Upper lobe of right lung (tissue), 1 donor: ENCODE data around the gene DNAJC4. TPM values are rescaled to one million over a fixed set of nuclear protein-coding genes. Genes with fewer than 3 reads are reported as not detected.

ENCODE experiments used
- ATAC-seq: fragments of 200-7000 bp; cut with Tn5 transposase; one replicate; pipeline ENCODE4 v1.9.1; 2020; ENCODE audit warnings: mild to moderate bottlenecking, moderate library complexity
- DNase-seq: peaks from one replicate; pipeline ENCODE4 v3.0.0-alpha.2; 2020
- H3K27ac ChIP-seq: fragments of 200-600 bp; one replicate; pipeline ENCODE4 v1.8.0; 2022
- H3K27me3 ChIP-seq: fragments of 200-600 bp; one replicate; pipeline ENCODE4 v1.8.0; 2022; ENCODE audit warnings: mild to moderate bottlenecking
- H3K36me3 ChIP-seq: fragments of 200-600 bp; one replicate; pipeline ENCODE4 v1.8.0; 2022
- H3K4me1 ChIP-seq: fragments of 200-600 bp; one replicate; pipeline ENCODE4 v1.8.0; 2022
- H3K4me3 ChIP-seq: fragments of 200-600 bp; one replicate; pipeline ENCODE4 v1.8.0; 2022; ENCODE audit warnings: mild to moderate bottlenecking
- H3K9me3 ChIP-seq: fragments of 200-600 bp; one replicate; pipeline ENCODE4 v1.8.0; 2022
- intact Hi-C: fragments of 100-400 bp; cut with DNase I; formaldehyde crosslinking; loops from one replicate; pipeline ENCODE4 v1.11.0; 2022
- total RNA-seq: library from RNA; stranded (reverse); fragmentation: NEBNext Ultra II Directional; extraction: Animal tissue kit (Norgen Biotek cat#: 25700); gene quantifications from one replicate; pipeline ENCODE4 v1.2.1, GENCODE V29; 2021
- TF ChIP-seq, protein P1 (sequence below): fragments of 200-600 bp; IDR thresholded peaks from one replicate; pipeline ENCODE4 v1.8.0; 2022; ENCODE audit warnings: antibody characterized with exemption
- donor health status: DM: no; HTN: yes; CAD: no; lungs with severe emphysema.

The DNAJC4 gene
- total RNA-seq, 1 donor from 2014 or later: 36.4 TPM

DNA sequence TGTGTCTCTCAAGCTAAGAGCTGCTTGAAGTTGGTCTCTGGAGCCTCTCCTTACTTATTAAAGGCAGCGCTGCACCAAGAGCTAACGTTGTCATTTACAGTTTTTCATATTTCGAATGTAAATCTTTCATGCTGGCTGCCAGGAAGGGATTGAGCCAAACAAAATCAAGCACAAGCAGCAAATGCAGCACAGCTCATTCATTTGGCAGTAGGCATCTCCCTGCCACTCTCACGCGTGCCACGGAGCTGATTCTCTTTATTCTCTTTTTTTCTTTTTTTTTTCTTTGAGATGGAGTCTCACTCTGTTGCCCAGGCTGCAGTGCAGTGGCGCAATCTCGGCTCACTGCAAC lies 2.6 kb downstream of the DNAJC4 start:
- DNase-seq (no peak), ATAC-seq (no peak)
- TF ChIP-seq, protein P1, sequence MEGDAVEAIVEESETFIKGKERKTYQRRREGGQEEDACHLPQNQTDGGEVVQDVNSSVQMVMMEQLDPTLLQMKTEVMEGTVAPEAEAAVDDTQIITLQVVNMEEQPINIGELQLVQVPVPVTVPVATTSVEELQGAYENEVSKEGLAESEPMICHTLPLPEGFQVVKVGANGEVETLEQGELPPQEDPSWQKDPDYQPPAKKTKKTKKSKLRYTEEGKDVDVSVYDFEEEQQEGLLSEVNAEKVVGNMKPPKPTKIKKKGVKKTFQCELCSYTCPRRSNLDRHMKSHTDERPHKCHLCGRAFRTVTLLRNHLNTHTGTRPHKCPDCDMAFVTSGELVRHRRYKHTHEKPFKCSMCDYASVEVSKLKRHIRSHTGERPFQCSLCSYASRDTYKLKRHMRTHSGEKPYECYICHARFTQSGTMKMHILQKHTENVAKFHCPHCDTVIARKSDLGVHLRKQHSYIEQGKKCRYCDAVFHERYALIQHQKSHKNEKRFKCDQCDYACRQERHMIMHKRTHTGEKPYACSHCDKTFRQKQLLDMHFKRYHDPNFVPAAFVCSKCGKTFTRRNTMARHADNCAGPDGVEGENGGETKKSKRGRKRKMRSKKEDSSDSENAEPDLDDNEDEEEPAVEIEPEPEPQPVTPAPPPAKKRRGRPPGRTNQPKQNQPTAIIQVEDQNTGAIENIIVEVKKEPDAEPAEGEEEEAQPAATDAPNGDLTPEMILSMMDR: no peak
- Histone ChIP-seq H3K9me3 (no peaks in the 10 kb centered on the region), H3K4me3 (no peak overlapping the region), H3K36me3 (peaks cover 2% of the 10 kb centered on the region), H3K27ac (no peak overlapping the region), H3K4me1 (peaks cover 45% of the 10 kb centered on the region), H3K27me3 (no peaks in the 10 kb centered on the region)
- intact Hi-C loops: no loop called here

DNA sequence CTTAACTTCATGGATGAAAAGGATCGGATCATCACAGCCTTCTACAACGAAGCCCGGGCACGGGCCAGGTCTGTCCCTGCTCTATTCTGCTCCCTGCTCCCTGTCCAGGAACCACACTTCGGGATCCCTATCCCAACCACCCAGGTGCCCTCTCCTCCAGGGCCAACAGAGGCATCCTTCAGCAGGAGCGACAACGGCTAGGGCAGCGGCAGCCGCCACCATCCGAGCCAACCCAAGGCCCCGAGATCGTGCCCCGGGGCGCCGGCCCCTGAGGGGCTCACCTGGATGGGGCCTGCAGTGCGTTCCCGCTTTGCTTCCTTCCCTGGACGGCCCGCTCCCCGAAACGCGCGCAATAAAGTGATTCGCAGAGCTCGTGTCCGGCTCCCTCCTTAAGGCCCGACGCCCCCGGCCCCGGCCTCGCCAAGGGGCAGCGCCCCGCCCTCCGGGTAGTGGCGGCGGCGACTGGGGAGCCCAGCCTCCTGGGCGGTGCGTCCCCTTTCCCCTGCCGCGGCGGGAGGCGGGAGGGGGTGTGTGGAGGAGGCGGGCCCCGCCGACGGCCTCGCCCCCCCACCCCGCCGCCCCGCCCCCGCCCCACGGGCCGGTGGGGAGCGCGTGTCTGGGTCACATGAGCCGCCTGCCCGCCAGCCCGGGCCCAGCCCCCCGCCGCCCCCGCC lies 3.7 kb downstream of the DNAJC4 start, which contains the start of gene VEGFB:
Gene VEGFB (plus strand): TSS at position 672 of the 674 bp plus-strand sequence. CDS start 250 bp downstream, outside the sequence.
- Histone ChIP-seq H3K9me3 (no peaks in the 10 kb centered on the region), H3K27me3 (no peaks in the 10 kb centered on the region), H3K4me3 (peak within 1 kb of the TSS; percentile 76), H3K4me1 (peaks cover 50% of the 10 kb centered on the region), H3K27ac (peak within 1 kb of the TSS; percentile 74), H3K36me3 (peaks cover 14% of the 10 kb centered on the region)
- TF ChIP-seq, protein P1: no peak
- intact Hi-C loops: no loop called here
- ATAC-seq (peak; percentile 74), DNase-seq (peak; percentile 90)

GRCh38 chr11:64234647-64235379 lies 4.5 kb downstream of the DNAJC4 start:
- Histone ChIP-seq H3K4me3 (peak overlapping the region; percentile 76), H3K27ac (peak overlapping the region; percentile 74), H3K4me1 (peaks cover 45% of the 10 kb centered on the region), H3K9me3 (no peaks in the 10 kb centered on the region), H3K27me3 (no peaks in the 10 kb centered on the region), H3K36me3 (peaks cover 16% of the 10 kb centered on the region)
- intact Hi-C loops: no loop called here
- TF ChIP-seq, protein P1: no peak
- ATAC-seq (peak; percentile 47), DNase-seq (peak; percentile 83)

DNA sequence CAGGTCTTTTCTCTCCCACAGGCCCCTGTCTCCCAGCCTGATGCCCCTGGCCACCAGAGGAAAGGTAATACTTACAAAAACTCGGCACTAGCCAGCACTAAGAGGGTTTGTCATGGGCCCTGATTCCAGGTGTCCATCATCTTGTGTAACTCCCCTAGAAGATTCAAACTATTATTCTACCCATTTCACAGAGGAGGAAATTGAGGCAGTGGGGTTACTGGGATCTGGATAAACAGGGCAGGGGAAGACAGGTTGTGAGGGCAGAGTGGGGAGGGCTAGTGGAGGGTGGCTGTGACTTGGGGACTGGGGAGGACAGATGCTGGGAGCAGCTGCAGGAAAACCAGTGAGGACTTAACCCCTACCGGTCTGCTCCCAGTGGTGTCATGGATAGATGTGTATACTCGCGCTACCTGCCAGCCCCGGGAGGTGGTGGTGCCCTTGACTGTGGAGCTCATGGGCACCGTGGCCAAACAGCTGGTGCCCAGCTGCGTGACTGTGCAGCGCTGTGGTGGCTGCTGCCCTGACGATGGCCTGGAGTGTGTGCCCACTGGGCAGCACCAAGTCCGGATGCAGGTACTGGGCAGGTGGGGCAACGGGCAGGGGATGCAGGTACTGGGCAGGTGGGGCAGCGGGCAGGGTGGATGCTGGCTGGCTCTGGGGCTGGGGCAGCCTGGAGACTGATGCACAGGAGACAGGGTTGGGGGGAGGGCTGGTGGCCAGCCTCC lies 5.3 kb downstream of the DNAJC4 start:
- Histone ChIP-seq H3K27ac (peak overlapping the region; percentile 74), H3K27me3 (no peaks in the 10 kb centered on the region), H3K4me3 (peak overlapping the region; percentile 76), H3K4me1 (peaks cover 49% of the 10 kb centered on the region), H3K36me3 (peaks cover 16% of the 10 kb centered on the region), H3K9me3 (no peaks in the 10 kb centered on the region)
- no peak for ATAC-seq
- intact Hi-C loops: no loop called here
- peak; percentile 65 for DNase-seq
- TF ChIP-seq, protein P1: no peak

- ATAC-seq (peak; percentile 1), DNase-seq (peak; percentile 87)
- peaks cover 47% of the 10 kb centered on the region for H3K4me1 ChIP-seq
- H3K36me3 ChIP-seq: peaks cover 16% of the 10 kb centered on the region
- TF ChIP-seq, protein P1: no peak
- H3K4me3 ChIP-seq: no peak overlapping the region
- intact Hi-C loops: no loop called here
- no peaks in the 10 kb centered on the region for H3K27me3 ChIP-seq
- peak overlapping the region; percentile 55 for H3K27ac ChIP-seq
- H3K9me3 ChIP-seq: no peaks in the 10 kb centered on the region
Observed at GRCh38 chr11:64237484-64237951, 7.2 kb downstream of the DNAJC4 start.
